ENCODE data around the gene C5orf22. TPM values are rescaled to one million over a fixed set of nuclear protein-coding genes. Genes with fewer than 3 reads are reported as not detected.

Gene C5orf22
- total and polyA plus RNA-seq, 9 donors: 5.1 to 20.8 (median 15.2) TPM

- intact Hi-C loops (cut with DNase I): loop anchor here in 2 of 4 donors (10.0 kb wide), 2 partner anchors 499 to 509 kb away; no protein-coding TSS in a partner anchor
- WGBS, 3 donors: 87 to 94% (median 94%) methylated on average over 3 of the region's 3 CpGs
Observed at GRCh38 chr5:31585166-31585894, 53.2 kb downstream of the C5orf22 start.

GRCh38 chr5:31585895-31586270 is 53.8 kb downstream of the C5orf22 start:
- H3K36me3 ChIP-seq: no peaks in the 10 kb centered on the region
- DNase-seq: no peak
- WGBS, 3 donors: 70 to 74% (median 70%) methylated on average over 2 of the region's 2 CpGs
- intact Hi-C loops (cut with DNase I): loop anchor here in 2 of 4 donors (10.0 kb wide), 2 partner anchors 499 to 509 kb away; no protein-coding TSS in a partner anchor
- H3K4me3 ChIP-seq: no peak overlapping the region
- no peaks in the 10 kb centered on the region for H3K9me3 ChIP-seq
- H3K27ac ChIP-seq: no peak overlapping the region
- H3K4me1 ChIP-seq (ENCODE audit: insufficient read depth): no peaks in the 10 kb centered on the region
- TF ChIP-seq CTCF (IDR thresholded peaks at IDR 0.05): no peak
- no peak for TF ChIP-seq POLR2A (IDR thresholded peaks at IDR 0.05)
- no peak for TF ChIP-seq EP300 (IDR thresholded peaks at IDR 0.05)
- no peaks in the 10 kb centered on the region for H3K27me3 ChIP-seq

More at GRCh38 chr5:31585166-31585894, 53.2 kb downstream of the C5orf22 start:
- no peak for DNase-seq
- Histone ChIP-seq H3K4me1 (ENCODE audit: insufficient read depth) (no peaks in the 10 kb centered on the region), H3K4me3 (no peak overlapping the region), H3K27ac (no peak overlapping the region), H3K36me3 (no peaks in the 10 kb centered on the region), H3K9me3 (no peaks in the 10 kb centered on the region), H3K27me3 (no peaks in the 10 kb centered on the region)
- TF ChIP-seq EP300 (IDR thresholded peaks at IDR 0.05) (no peak), CTCF (IDR thresholded peaks at IDR 0.05) (no peak), POLR2A (IDR thresholded peaks at IDR 0.05) (no peak)

- Histone ChIP-seq H3K36me3 (no peaks in the 10 kb centered on the region), H3K27ac (no peak overlapping the region), H3K27me3 (no peaks in the 10 kb centered on the region), H3K4me3 (no peak overlapping the region), H3K9me3 (no peaks in the 10 kb centered on the region), H3K4me1 (ENCODE audit: insufficient read depth) (no peaks in the 10 kb centered on the region)
- no peak for DNase-seq
- WGBS, 3 donors: 94 to 99% (median 97%) methylated on average over 5 of the region's 5 CpGs
- intact Hi-C loops (cut with DNase I): loop anchor here in 2 of 4 donors (10.0 kb wide), 2 partner anchors 497 to 507 kb away; no protein-coding TSS in a partner anchor
- TF ChIP-seq POLR2A (IDR thresholded peaks at IDR 0.05): no peak
- TF ChIP-seq EP300 (IDR thresholded peaks at IDR 0.05): no peak
- TF ChIP-seq CTCF (IDR thresholded peaks at IDR 0.05): no peak
Observed at GRCh38 chr5:31587546-31587945, 55.4 kb downstream of the C5orf22 start.

- Histone ChIP-seq H3K4me1 (ENCODE audit: insufficient read depth) (no peaks in the 10 kb centered on the region), H3K27ac (no peak overlapping the region), H3K27me3 (no peaks in the 10 kb centered on the region), H3K36me3 (no peaks in the 10 kb centered on the region), H3K4me3 (no peak overlapping the region), H3K9me3 (no peaks in the 10 kb centered on the region)
- TF ChIP-seq POLR2A (IDR thresholded peaks at IDR 0.05): no peak
- no peak for TF ChIP-seq CTCF (IDR thresholded peaks at IDR 0.05)
- TF ChIP-seq EP300 (IDR thresholded peaks at IDR 0.05): no peak
- DNase-seq: no peak
- intact Hi-C loops (cut with DNase I): no loop called here
- 88 to 97% (median 89%) methylated on average over 3 of the region's 3 CpGs for WGBS, 3 donors
Observed at GRCh38 chr5:31593665-31594064, 61.6 kb downstream of the C5orf22 start.

Measured in ovary (tissue), 9 donors.